Measurements from ENCODE around the gene CERS6.

DNA sequence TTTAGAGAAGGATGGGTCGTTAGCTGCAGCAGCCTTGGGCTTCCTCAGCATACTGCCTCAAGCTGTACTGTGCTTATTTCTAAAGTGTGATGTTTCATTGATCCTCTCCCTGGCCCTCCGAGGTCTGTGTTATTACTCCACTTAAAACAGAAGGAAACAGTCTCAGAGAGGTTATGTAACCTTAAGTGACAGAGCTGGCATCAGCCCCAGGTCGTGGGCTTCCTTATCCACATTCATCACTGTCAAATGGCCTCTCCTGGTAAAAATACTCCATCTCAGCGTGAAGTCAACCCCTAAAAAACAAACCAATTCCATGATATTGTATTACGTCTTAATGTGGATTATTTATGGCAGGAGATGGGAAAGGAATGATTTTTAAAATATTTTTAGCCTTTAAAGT is 193.0 kb downstream of the CERS6 start:
- TF ChIP-seq, protein P1, sequence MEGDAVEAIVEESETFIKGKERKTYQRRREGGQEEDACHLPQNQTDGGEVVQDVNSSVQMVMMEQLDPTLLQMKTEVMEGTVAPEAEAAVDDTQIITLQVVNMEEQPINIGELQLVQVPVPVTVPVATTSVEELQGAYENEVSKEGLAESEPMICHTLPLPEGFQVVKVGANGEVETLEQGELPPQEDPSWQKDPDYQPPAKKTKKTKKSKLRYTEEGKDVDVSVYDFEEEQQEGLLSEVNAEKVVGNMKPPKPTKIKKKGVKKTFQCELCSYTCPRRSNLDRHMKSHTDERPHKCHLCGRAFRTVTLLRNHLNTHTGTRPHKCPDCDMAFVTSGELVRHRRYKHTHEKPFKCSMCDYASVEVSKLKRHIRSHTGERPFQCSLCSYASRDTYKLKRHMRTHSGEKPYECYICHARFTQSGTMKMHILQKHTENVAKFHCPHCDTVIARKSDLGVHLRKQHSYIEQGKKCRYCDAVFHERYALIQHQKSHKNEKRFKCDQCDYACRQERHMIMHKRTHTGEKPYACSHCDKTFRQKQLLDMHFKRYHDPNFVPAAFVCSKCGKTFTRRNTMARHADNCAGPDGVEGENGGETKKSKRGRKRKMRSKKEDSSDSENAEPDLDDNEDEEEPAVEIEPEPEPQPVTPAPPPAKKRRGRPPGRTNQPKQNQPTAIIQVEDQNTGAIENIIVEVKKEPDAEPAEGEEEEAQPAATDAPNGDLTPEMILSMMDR (IDR thresholded peaks at IDR 0.05), result no peak
- no peak for TF ChIP-seq POLR2A (IDR thresholded peaks at IDR 0.05)

All from testis (tissue), 2 donors.